ENCODE data around the gene DHX15. TPM values are rescaled to one million over a fixed set of nuclear protein-coding genes. Genes with fewer than 3 reads are reported as not detected.

The DHX15 gene
- total RNA-seq = 10 to 100 TPM; 59.7 to 62.4 TPM

DNA sequence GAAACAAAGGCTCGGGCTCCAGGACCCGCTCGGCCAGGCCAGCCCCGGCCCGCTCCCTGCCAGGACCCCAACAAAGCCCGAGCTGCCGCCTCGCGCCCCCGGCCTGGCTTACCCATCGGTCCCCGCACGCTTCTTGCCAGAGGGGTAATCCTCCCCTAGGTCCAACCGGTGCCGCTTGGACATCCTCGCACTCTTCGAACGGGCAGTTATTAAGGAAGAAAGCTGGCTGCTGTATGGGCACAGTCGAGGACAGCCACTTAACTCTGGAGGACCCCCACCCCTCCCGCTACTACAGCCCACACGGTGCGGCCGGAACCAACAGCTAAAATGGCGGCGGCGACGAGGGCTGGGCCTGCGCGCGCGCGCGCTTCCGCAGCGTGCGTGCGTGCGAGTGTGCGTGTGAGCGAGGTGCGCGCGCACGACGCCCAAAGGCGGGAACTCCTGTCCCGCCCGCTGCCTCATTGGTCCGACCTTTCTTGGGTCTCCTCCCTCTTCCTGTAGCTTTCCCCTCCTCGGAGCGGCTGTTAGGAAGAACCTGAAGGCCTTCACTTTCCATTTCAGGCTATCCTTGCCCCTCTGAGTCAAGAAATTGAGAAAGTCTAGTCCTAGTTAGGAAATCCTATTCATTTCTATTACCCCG lies at the start of gene DHX15:
Gene DHX15, minus strand, starts transcription at position 344 of the 640 bp plus-strand sequence. Its CDS starts 161 bp downstream, at position 183.
- Histone ChIP-seq H3K27me3 (no peaks in the 10 kb centered on the region), H3K27ac (peak within 1 kb of the TSS; percentile 99 to 100), H3K9me3 (no peaks in the 10 kb centered on the region), H3K4me1 (peaks cover 0 to 38% of the 10 kb centered on the region in 2 donors), H3K36me3 (no peaks in the 10 kb centered on the region), H3K4me3 (peak within 1 kb of the TSS; percentile 99)
- DNase-seq (ENCODE audit: low spot score) = peak; percentile 98
- TF ChIP-seq, protein P1, sequence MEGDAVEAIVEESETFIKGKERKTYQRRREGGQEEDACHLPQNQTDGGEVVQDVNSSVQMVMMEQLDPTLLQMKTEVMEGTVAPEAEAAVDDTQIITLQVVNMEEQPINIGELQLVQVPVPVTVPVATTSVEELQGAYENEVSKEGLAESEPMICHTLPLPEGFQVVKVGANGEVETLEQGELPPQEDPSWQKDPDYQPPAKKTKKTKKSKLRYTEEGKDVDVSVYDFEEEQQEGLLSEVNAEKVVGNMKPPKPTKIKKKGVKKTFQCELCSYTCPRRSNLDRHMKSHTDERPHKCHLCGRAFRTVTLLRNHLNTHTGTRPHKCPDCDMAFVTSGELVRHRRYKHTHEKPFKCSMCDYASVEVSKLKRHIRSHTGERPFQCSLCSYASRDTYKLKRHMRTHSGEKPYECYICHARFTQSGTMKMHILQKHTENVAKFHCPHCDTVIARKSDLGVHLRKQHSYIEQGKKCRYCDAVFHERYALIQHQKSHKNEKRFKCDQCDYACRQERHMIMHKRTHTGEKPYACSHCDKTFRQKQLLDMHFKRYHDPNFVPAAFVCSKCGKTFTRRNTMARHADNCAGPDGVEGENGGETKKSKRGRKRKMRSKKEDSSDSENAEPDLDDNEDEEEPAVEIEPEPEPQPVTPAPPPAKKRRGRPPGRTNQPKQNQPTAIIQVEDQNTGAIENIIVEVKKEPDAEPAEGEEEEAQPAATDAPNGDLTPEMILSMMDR (IDR thresholded peaks at IDR 0.05) = no peak

DNA sequence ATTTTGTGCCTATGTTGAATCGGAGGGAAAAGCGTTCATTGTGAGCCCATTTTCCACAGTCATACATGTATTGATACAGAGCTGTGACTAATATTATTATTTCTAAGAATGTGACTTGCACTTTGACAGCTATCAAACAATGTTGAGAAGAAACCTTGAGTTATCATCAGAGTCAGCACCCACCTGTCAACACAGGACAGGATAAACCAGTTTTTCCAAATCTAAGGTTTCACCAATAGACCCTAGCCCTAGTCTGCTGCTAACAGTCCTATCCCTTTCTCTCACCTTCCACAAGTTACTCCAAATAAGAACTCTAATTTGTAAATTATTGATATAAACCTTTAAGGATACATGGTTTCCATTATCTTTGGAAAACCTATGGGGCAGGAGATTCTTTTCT lies 47.7 kb upstream of the DHX15 start:
- Histone ChIP-seq H3K9me3 (no peaks in the 10 kb centered on the region), H3K4me3 (no peak overlapping the region), H3K27me3 (no peaks in the 10 kb centered on the region), H3K36me3 (no peaks in the 10 kb centered on the region), H3K27ac (no peak overlapping the region), H3K4me1 (no peaks in the 10 kb centered on the region)
- no peak for DNase-seq (ENCODE audit: low spot score)
- TF ChIP-seq, protein P1 (IDR thresholded peaks at IDR 0.05) = no peak

DNA sequence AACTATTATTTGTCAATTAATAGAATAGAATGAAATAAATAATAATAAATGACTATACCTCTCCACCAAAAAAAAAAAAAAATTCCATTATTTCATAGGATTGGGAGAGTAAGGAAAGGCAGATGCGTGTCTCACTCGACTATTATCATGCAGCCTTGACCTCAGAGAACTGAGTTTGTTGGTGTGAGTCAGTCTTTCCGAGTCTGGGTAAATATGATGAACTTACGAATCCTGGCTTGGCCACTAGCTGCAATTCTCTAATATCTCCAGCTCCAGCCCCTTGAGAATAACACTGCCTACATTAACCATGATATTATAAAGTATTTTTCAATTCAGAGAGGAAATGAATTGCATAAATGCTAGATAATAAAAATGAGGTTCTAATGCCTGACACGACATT lies 46.6 kb upstream of the DHX15 start:
- no peaks in the 10 kb centered on the region for H3K4me1 ChIP-seq
- TF ChIP-seq, protein P1 (IDR thresholded peaks at IDR 0.05) = no peak
- H3K36me3 ChIP-seq = no peaks in the 10 kb centered on the region
- no peak overlapping the region for H3K4me3 ChIP-seq
- no peaks in the 10 kb centered on the region for H3K9me3 ChIP-seq
- no peak overlapping the region for H3K27ac ChIP-seq
- no peak for DNase-seq (ENCODE audit: low spot score)
- H3K27me3 ChIP-seq = no peaks in the 10 kb centered on the region

- TF ChIP-seq, protein P1 (IDR thresholded peaks at IDR 0.05) = no peak
- H3K27ac ChIP-seq = no peak overlapping the region
- no peak for DNase-seq (ENCODE audit: low spot score)
- H3K9me3 ChIP-seq = peaks cover 0 to 13% of the 10 kb centered on the region in 2 donors
- H3K4me3 ChIP-seq = no peak overlapping the region
- no peaks in the 10 kb centered on the region for H3K27me3 ChIP-seq
- no peaks in the 10 kb centered on the region for H3K36me3 ChIP-seq
- no peaks in the 10 kb centered on the region for H3K4me1 ChIP-seq
Measured at GRCh38 chr4:24625091-24625490, 40.7 kb upstream of the DHX15 start.

GRCh38 chr4:24624381-24624780 lies 40.0 kb upstream of the DHX15 start:
- TF ChIP-seq, protein P1 (IDR thresholded peaks at IDR 0.05) = no peak
- H3K9me3 ChIP-seq = peaks cover 0 to 20% of the 10 kb centered on the region in 2 donors
- H3K4me3 ChIP-seq = no peak overlapping the region
- DNase-seq (ENCODE audit: low spot score) = no peak
- no peak overlapping the region for H3K27ac ChIP-seq
- no peaks in the 10 kb centered on the region for H3K36me3 ChIP-seq
- H3K27me3 ChIP-seq = no peaks in the 10 kb centered on the region
- H3K4me1 ChIP-seq = no peaks in the 10 kb centered on the region
